GM18526 (cell line): ENCODE results near the gene BRD4.

ENCODE experiments used
- POLR2A ChIP-seq: IDR thresholded peaks from 3 replicates; pipeline ENCODE4 v1.6.1; 2011; ENCODE audit not compliant: insufficient read length; ENCODE audit errors: extremely low read depth

The BRD4 gene

GRCh38 chr19:15196360-15197005, 135.9 kb downstream of the BRD4 start:
- TF ChIP-seq POLR2A, result no peak

- no peak for TF ChIP-seq POLR2A
These were observed 136.7 kb downstream of the BRD4 start for GRCh38 chr19:15195371-15196334.

GRCh38 chr19:15194938-15195337, 137.4 kb downstream of the BRD4 start:
- TF ChIP-seq POLR2A, result no peak

DNA sequence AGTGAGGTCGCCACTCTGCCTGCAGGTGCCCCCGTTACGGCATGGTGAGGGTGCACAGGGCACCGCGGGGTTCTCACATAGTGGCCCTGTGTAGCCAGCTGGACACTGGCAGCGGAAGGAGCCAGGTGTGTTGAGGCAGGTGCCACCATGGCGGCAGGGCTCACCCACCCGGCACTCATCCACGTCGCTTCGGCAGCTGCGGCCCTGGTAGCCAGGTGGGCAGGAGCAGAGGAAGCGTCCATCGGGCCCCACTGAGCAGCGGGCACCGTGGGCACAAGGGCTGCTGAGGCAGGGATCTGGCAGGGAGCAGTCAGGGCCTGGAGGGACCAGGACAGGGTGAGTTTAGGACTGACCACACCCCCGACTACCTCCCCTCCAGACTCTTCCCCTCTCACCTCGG, 140.4 kb downstream of the BRD4 start:
- no peak for TF ChIP-seq POLR2A

DNA sequence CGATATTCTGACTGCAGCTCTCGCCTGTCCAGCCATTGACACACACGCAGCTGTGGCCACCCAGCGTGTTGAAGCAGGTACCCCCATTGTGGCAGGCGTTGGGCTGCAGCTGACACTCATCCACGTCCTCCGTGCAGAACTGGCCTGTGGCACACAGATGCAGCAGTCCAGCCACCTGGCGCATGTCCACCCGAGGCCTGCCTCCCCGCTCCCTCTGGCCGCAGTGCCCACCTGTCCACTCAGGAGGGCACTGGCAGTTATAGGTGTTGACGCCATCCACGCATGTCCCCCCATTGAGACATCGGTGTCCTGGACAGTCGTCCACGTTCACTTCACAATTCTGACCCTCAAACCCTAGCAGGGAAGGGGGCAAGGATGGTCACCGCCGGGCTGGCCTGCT, 140.8 kb downstream of the BRD4 start:
- no peak for TF ChIP-seq POLR2A

DNA sequence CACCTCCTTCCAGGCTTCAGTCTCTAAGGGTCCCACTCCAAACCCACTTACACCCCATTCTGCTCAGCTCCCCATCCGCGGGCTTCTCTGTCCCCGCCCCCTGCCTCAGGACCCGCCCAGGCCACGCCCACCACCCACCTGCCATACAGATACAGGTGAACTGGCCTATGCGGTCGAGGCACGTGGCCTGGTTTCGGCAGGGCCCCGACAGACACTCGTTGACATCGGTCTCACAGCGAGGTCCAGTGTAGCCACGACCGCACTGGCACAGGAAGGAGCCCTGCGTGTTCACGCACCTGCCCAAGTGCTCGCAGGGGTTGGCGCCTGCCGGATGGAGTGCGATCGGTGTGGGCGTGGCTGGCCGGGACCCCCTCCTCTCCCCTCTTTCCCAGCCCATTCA, 143.5 kb downstream of the BRD4 start:
- TF ChIP-seq POLR2A, result no peak

DNA sequence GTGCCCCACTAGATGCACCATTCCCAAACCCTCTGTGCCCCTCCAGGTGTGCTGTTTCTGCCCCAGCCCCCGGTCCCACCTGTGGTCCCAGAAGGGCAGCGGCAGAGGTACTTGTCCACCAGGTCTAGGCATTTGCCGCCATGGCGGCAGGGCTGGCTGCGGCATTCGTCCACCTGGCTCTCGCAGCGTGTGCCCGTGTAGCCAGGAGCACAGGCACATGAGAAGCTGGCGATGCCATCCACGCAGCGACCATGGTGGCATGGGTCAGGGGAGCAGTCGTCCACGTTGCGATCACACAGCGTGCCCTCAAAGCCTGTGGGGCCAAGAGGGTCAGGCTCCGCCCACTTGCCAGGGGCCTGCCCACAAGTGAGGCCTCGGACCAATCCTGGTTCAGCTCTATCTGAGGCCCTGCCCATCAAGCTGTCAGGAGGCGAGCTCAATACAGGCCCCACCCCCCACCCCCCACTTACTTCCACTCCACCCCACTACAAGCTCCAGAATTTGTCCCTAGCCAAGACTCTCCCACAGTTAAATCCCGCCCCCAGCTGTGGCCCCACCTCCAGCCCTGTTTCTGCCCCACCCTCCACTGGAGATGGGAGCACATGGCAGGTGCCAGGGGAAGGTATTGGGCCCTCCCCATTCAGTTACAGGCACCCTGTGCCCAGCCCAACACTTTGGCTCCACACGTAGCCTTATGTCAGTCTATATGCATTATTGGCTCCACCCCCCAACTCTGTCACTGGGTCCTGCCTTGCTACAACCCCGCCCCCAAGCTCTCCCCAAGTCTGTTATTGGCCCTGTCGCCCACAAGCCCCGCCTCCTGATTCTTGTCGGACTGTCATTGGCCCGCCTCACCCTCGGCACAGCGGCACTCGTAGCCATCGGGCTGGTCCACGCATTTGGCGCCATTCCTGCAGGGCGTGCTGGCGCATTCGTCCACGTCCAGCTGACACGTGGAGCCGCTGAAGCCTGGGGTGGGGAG, 145.0 kb downstream of the BRD4 start:
- no peak for TF ChIP-seq POLR2A
